MV-4-11 (cell line): ENCODE measurements around the gene SCARF2.
"Not testable (repeated sequence)": the region's sequence is repeated elsewhere in the genome, so short reads cannot be mapped to it uniquely, and the experiment has no call there.

Experiments used
- DNase-seq: peaks from one replicate; lab custom pipeline; 2025; lab: John Stamatoyannopoulos, UW

SCARF2 gene, protein sequence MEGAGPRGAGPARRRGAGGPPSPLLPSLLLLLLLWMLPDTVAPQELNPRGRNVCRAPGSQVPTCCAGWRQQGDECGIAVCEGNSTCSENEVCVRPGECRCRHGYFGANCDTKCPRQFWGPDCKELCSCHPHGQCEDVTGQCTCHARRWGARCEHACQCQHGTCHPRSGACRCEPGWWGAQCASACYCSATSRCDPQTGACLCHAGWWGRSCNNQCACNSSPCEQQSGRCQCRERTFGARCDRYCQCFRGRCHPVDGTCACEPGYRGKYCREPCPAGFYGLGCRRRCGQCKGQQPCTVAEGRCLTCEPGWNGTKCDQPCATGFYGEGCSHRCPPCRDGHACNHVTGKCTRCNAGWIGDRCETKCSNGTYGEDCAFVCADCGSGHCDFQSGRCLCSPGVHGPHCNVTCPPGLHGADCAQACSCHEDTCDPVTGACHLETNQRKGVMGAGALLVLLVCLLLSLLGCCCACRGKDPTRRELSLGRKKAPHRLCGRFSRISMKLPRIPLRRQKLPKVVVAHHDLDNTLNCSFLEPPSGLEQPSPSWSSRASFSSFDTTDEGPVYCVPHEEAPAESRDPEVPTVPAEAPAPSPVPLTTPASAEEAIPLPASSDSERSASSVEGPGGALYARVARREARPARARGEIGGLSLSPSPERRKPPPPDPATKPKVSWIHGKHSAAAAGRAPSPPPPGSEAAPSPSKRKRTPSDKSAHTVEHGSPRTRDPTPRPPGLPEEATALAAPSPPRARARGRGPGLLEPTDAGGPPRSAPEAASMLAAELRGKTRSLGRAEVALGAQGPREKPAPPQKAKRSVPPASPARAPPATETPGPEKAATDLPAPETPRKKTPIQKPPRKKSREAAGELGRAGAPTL

GRCh38 chr22:20437613-20438426 lies at the start of gene SCARF2:
TSS of gene SCARF2 (minus strand) at chr22:20437825. CDS start at chr22:20437754, 71 bp downstream.
- no peak for DNase-seq

DNA sequence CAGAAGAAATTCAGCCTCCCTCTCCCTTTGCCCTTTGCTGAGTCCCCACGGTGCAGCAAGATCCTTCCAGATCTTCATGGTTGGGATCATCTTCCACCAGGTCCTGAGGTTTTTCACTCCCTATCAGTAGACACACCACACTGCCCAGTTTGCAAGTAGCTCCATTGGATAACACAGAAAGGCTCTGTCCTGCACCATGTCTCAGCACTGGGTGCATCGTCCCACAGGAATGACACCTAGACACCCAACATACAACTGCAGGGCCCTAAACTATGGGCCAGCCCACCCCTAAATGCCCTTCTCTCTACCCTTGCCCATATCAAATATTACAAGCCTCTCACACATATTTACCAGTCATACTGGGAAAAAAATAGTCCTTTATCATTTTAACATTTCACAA lies 48.6 kb upstream of the SCARF2 start:
- DNase-seq = no peak

DNA sequence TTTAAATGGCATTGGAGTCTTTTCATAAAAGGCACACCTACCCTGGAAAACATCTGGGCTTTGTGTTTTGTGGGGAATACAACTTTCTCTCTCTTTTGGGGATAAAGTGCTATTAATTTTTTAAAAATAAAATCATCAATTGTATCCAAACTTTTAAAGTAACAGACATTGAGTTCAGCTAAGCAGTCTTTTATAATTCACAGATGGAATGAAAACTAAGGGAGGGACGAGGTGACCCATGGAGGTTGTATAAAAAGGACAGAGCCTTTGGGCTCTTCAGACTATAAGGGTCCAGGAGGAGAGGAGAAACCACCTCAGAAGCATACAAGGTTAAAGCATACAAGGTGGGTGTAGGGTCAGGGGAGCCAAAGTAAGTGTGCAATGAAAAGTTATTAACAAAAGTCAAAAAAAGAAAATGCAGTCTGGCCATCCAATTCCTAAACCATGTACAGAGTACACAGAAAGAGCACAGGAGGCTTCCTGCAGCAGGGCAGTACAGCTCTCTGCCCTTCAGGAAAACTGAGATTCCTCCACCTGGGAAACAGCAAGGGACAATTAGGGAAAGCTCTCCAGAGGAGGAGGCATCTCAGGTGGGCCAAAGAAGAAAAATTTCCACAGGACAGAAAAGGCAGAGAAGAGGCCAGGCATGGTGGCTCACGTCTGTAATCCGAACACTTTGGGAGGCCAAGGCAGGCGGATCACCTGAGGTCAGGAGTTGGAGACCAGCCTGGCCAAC lies 47.5 kb upstream of the SCARF2 start:
- DNase-seq = no peak

- DNase-seq = no peak
Observed at GRCh38 chr22:20483771-20484170, 46.1 kb upstream of the SCARF2 start.

DNA sequence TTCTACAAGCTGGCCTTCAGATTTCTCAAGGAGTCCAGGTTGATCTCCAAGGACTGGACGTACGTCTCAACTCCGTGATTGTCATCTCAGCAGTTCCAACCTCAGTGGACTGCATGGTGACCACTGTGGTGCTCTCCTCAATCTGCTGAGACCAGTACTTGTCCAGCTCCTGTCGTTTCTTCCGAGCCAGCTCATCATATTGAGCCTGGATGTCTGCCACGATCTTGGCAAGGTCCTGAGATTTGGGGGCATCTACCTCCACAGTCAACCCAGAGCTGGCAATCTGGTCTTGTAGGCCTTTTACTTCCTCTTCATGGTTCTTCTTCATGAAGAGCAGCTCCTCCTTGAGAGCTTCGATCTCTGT lies 45.5 kb upstream of the SCARF2 start:
- not testable (repeated sequence) for DNase-seq

- no peak for DNase-seq
Observed at GRCh38 chr22:20479612-20480196, 42.1 kb upstream of the SCARF2 start.

DNA sequence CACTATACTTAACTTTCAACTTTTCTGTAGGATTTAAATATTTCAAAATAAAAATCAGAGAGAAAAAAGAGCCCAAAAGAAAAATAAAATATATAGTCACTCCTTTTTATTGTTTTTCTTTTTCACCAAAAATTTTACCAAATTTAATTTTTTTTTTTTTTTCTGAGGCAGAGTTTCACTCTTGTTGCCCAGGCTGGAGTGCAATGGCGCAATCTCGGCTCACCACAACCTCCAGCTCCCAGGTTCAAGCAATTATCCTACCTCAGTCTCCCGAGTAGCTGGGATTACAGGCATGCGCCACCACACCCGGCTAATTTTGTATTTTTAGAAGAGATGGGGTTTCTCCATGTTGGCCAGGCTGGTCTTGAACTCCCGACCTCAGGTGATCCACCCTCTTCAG lies 40.4 kb upstream of the SCARF2 start:
- not testable (repeated sequence) for DNase-seq

DNA sequence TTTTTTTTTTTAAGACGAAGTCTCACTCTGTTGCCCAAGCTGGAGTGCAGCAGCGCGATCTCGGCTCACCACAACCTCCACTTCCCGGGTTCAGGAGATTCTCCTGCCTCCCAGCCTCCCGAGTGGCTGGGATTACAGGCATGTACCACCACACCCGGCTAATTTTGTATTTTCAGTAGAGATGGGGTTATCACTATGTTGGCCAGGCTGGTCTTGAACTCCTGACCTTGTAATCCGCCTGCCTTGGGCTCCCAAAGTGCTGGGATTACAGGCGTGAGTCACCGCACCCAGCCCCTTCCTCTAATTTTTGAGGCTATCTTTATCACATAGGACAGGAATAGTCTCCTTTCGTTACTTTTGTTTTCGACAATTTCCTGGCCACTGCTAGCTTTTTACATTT lies 37.9 kb upstream of the SCARF2 start:
- not testable (repeated sequence) for DNase-seq

DNA sequence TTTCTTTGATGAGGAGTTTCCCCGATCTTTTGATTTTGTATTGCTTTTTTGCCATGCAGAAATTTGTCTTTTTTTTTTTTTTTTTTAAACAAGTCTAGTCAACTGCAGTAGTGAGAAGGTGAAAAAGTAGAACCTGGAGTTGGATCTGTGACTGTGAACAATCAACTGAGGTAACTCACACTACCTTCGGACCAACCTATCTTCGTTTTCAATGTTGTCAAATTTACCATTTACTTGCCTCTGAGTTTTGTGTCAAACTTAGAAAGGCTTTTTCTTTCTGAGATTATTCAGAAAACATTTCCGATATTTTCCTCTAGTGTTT lies 37.5 kb upstream of the SCARF2 start:
- no peak for DNase-seq

GRCh38 chr22:20472629-20473442 lies 35.2 kb upstream of the SCARF2 start:
- no peak for DNase-seq

DNA sequence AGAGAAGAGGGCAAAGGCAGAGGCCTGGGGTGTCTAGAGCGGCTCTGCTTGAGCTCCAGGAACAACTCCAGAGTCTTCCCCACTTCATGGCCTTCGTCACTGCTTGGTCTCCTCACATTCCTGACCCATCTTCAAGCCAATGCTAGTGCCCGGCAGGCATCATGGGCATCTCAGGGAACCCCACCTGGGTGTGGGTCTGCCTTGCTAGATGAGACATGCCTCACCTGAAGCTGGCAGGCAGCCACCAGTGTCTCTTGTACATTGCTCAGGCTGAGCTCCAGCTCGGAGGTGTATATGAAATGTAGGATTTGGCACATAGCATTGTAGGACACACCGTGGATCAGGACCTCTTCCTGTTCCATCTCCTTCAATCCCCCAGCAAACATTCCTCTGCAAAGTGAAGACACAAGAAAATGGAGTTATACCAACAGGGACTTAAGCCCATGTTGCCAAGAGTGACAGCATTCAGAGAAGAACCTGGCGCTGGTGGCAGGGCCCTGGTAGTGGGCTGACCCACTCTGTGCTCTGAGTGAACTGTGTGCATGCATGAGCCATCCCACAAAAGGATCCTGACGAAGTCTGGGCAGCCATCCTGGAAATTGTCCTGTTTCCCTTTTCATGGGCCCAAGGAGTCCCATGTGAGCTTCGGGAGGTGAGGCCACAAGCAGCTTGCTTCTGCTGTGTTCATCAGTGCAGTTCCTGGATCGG lies 33.7 kb upstream of the SCARF2 start:
- DNase-seq = no peak

GRCh38 chr22:20470525-20470924 lies 32.9 kb upstream of the SCARF2 start:
- not testable (repeated sequence) for DNase-seq

- DNase-seq = no peak
Observed at GRCh38 chr22:20469110-20469868, 31.7 kb upstream of the SCARF2 start.

GRCh38 chr22:20466659-20467379 lies 29.2 kb upstream of the SCARF2 start:
- DNase-seq = no peak

- DNase-seq = no peak
Observed at GRCh38 chr22:20465759-20466077, 28.1 kb upstream of the SCARF2 start.

GRCh38 chr22:20464912-20465758 lies 27.5 kb upstream of the SCARF2 start:
- no peak for DNase-seq

DNA sequence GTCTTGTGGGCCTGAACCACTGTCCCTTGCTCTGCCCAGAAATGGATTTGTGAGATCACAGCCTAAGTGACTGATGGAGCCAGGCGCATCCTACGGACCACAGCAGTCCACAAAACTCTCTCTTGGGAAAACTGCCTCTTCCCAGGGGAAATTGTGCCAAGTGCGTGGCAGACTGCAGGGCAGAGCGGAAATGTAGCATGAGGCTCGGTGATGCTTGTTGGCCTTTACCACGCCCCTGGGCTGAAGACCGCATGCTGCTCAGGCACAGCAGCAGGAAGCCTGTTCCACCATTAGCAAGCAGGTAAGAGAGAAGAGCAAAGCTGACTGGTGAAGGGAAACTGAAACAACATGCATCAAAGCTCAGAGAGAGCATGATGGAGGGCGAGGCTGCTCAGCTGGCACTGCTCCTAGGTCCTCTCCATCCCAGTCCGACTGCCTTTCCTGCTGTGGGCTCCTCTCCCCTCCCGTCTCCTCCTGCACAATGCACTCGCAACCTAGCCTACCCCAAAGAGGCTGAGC lies 26.5 kb upstream of the SCARF2 start:
- DNase-seq = no peak
